Liver (tissue), 9 donors: ENCODE data around the gene POLA1. TPM values are rescaled to one million over a fixed set of nuclear protein-coding genes. Genes with fewer than 3 reads are reported as not detected.
A peak's percentile ranks its signal among the peaks of the same experiment; 100 is the strongest.

Experiments
- DNase-seq: peaks from one replicate; pipeline ENCODE4 v3.0.0-alpha.2; 2017; ENCODE audit warnings: low spot score
- H3K27ac ChIP-seq, 2 donors: one replicate each; pipeline ENCODE4 v1.7.0; 2013; ENCODE audit warnings: inconsistent platforms in 2 of 2, low read length in 2 of 2, control low read depth in 1 of 2, low read depth in 1 of 2, mild to moderate bottlenecking in 1 of 2
- H3K27me3 ChIP-seq, 4 donors: one replicate each; pipeline versions ENCODE4 v1.6.1 to v1.7.0; 2013; ENCODE audit warnings: low read length in 3 of 4, inconsistent platforms in 1 of 4, mild to moderate bottlenecking in 1 of 4, moderate library complexity in 1 of 4; ENCODE audit not compliant: control insufficient read depth in 4 of 4, insufficient read depth in 4 of 4
- H3K36me3 ChIP-seq, 4 donors: one replicate each; pipeline versions ENCODE4 v1.6.1 to v1.7.0; 2013; ENCODE audit warnings: low read length in 3 of 4, mild to moderate bottlenecking in 3 of 4, low read depth in 1 of 4, moderate library complexity in 1 of 4; ENCODE audit not compliant: control insufficient read depth in 4 of 4, insufficient read depth in 3 of 4
- H3K4me1 ChIP-seq, 4 donors: one replicate each; pipeline versions ENCODE4 v1.6.1 to v1.7.0; 2013; ENCODE audit warnings: low read length in 3 of 4, mild to moderate bottlenecking in 3 of 4, moderate library complexity in 1 of 4; ENCODE audit not compliant: control insufficient read depth in 4 of 4, insufficient read depth in 4 of 4
- H3K4me3 ChIP-seq, 3 donors: one replicate each; pipeline versions ENCODE4 v1.6.1 to v1.7.0; 2013; ENCODE audit warnings: low read length in 3 of 3, control low read depth in 1 of 3, low read depth in 1 of 3, mild to moderate bottlenecking in 1 of 3
- H3K9ac ChIP-seq, 2 donors: one replicate each; pipeline ENCODE4 v1.7.0; 2013; ENCODE audit warnings: low read length in 2 of 2, mild to moderate bottlenecking in 2 of 2, moderate library complexity in 2 of 2, control low read depth in 1 of 2, low read depth in 1 of 2
- H3K9me3 ChIP-seq, 4 donors: one replicate each; pipeline versions ENCODE4 v1.6.1 to v1.7.0; 2013; ENCODE audit warnings: low read length in 3 of 4; ENCODE audit not compliant: control insufficient read depth in 4 of 4
- ATF3 ChIP-seq: IDR thresholded peaks from 2 replicates; pipeline ENCODE4 v1.6.1; 2016; ENCODE audit warnings: antibody characterized with exemption
- EGR1 ChIP-seq, 2 donors: IDR thresholded peaks; 2 replicates each; pipeline ENCODE4 v1.6.1; 2016 to 2018; ENCODE audit warnings: antibody characterized with exemption in 2 of 2, low read depth in 2 of 2
- FOXA1 ChIP-seq: IDR thresholded peaks from 2 replicates; pipeline ENCODE4 v1.6.1; 2016; ENCODE audit warnings: antibody characterized with exemption
- FOXA2 ChIP-seq: IDR thresholded peaks from 2 replicates; pipeline ENCODE4 v1.6.1; 2016; ENCODE audit warnings: antibody characterized with exemption
- GABPA ChIP-seq, 2 donors: IDR thresholded peaks in 1 of 2; conservative IDR thresholded peaks in 1 of 2; 2 replicates each; pipeline ENCODE4 v1.6.1; 2016; ENCODE audit warnings: antibody characterized with exemption in 2 of 2, mild to moderate bottlenecking in 1 of 2, moderate library complexity in 1 of 2
- HNF4A ChIP-seq, 2 donors: conservative IDR thresholded peaks; 2 replicates each; pipeline ENCODE4 v1.6.1; 2016; ENCODE audit warnings: antibody characterized with exemption in 2 of 2, mild to moderate bottlenecking in 2 of 2
- HNF4G ChIP-seq: IDR thresholded peaks from 2 replicates; pipeline ENCODE4 v1.6.1; 2016; ENCODE audit warnings: antibody characterized with exemption
- JUND ChIP-seq, 2 donors: IDR thresholded peaks; 2 replicates each; pipeline ENCODE4 v1.6.1; 2016; ENCODE audit warnings: antibody characterized with exemption in 2 of 2
- NR2F2 ChIP-seq: IDR thresholded peaks from 2 replicates; pipeline ENCODE4 v1.6.1; 2016; ENCODE audit warnings: antibody characterized with exemption
- RAD21 ChIP-seq, 2 donors: IDR thresholded peaks; 2 replicates each; pipeline ENCODE4 v1.6.1; 2016; ENCODE audit warnings: antibody characterized with exemption in 2 of 2, mild to moderate bottlenecking in 2 of 2
- RXRA ChIP-seq, 2 donors: IDR thresholded peaks; 2 replicates each; pipeline ENCODE4 v1.6.1; 2017 to 2018; ENCODE audit warnings: antibody characterized with exemption in 2 of 2, mild to moderate bottlenecking in 1 of 2
- SP1 ChIP-seq: IDR thresholded peaks from 2 replicates; pipeline ENCODE4 v1.6.1; 2018; ENCODE audit warnings: antibody characterized with exemption, mild to moderate bottlenecking
- TAF1 ChIP-seq: conservative IDR thresholded peaks from 2 replicates; pipeline ENCODE4 v1.6.1; 2016; ENCODE audit warnings: antibody characterized with exemption, mild to moderate bottlenecking
- YY1 ChIP-seq: IDR thresholded peaks from 2 replicates; pipeline ENCODE4 v1.6.1; 2016; ENCODE audit warnings: antibody characterized with exemption, mild to moderate bottlenecking
- ZBTB33 ChIP-seq: IDR thresholded peaks from 2 replicates; pipeline ENCODE4 v1.6.1; 2016; ENCODE audit warnings: antibody characterized with exemption
- WGBS: extraction: QIAGEN DNeasy Blood & Tissue Kit; methylation state at CpG from one replicate; pipeline ENCODE4 v1.1.7; 2013; 5-methylcytosine and 5-hydroxymethylcytosine counted together
- polyA plus RNA-seq, 2 donors: library from polyadenylated mRNA; stranded (reverse) in 1 of 2; unstranded in 1 of 2; fragments of 200-250 nt in 1 of 2; fragments of >200 nt in 1 of 2; fragmentation: Nextera tagmentation in 1 of 2; extraction: Ambion mirVana in 1 of 2; gene quantifications; one replicate each; pipeline versions ENCODE4 v1.2.1 to v1.2.3, GENCODE V29; 2013 to 2015
- total RNA-seq, 2 donors: library from RNA; depleted of rRNA; stranded (reverse); fragments of >200 nt; gene quantifications; one replicate each; pipeline ENCODE4 v1.2.3, GENCODE V29; 2014
- TF ChIP-seq, protein P1 (sequence below): IDR thresholded peaks from 2 replicates; pipeline ENCODE4 v1.6.1; 2016; ENCODE audit warnings: antibody characterized with exemption, mild to moderate bottlenecking
- TF ChIP-seq, protein P2 (sequence below): IDR thresholded peaks from 2 replicates; pipeline ENCODE4 v1.6.1; 2016; ENCODE audit warnings: antibody characterized with exemption
- TF ChIP-seq, protein P3 (sequence below): fragments of 150-350 bp; IDR thresholded peaks from 2 replicates; pipeline ENCODE4 v1.5.1; 2017; ENCODE audit warnings: improper control_type of control experiment, low read depth, low read length; ENCODE audit not compliant: missing input control
- donor health status: healthy.
- donor health status: healthy.
- donor health status: healthy.
- donor health status: healthy.
- donor health status: healthy.

Gene POLA1
- total and polyA plus RNA-seq, 4 donors = 0.93 to 12.7 (median 4.3) TPM

DNA sequence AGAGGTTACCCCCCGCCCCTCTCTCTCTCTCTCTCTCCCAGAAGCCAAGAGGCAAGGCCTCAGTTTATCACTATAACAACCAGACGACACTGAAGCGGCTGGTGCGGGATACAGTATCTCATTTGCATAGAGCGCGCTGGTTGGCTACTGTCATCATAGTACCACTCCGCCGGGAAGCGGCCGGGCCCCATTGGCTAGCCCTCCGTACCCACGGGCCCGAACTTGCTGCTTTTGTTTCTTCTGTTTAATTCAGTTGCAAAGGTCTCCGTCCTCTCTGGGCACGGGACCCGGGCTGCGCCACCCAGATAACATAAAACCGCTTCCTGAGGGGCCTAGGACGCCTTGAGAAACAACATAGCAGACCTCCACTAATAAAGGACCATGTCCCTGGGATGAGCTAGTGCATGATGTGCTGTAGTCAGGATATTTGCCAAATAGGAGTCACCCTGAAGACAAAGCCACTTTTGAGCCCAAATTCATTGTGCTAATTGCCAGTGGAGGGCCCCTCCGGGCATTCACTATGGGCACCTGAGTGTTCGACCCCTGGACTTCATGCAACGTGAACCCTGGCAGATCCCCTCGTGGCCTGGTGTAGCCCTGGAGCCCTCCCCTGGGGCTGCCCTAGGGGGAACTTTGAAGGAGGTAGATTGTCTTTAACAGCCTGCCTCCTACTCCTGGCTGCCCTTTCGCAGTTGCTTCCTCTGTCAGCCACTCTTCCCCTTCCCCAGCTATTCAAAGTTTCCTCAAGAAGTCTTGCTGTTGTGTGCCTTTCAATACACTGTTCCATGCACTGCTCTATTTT is 46.3 kb upstream of the POLA1 start, which contains the start of gene PCYT1B:
Gene PCYT1B, minus strand, starts transcription at position 91 of the 802 bp plus-strand sequence. CDS start 242 bp downstream, outside the sequence.
- Histone ChIP-seq H3K36me3 (no peaks in the 10 kb centered on the region), H3K9ac (no peak within 1 kb of the TSS), H3K27ac (no peak within 1 kb of the TSS), H3K4me1 (peaks cover 0 to 4% (median 2%) of the 10 kb centered on the region in 4 donors), H3K27me3 (peaks cover 0 to 7% (median 1%) of the 10 kb centered on the region in 4 donors), H3K4me3 (no peak within 1 kb of the TSS), H3K9me3 (no peaks in the 10 kb centered on the region)
- no peak for TF ChIP-seq FOXA1
- TF ChIP-seq GABPA (IDR thresholded peaks at IDR 0.05 in 1 of 2, conservative IDR thresholded peaks at IDR 0.05 in 1 of 2) = no peak
- TF ChIP-seq TAF1 = no peak
- TF ChIP-seq, protein P1, sequence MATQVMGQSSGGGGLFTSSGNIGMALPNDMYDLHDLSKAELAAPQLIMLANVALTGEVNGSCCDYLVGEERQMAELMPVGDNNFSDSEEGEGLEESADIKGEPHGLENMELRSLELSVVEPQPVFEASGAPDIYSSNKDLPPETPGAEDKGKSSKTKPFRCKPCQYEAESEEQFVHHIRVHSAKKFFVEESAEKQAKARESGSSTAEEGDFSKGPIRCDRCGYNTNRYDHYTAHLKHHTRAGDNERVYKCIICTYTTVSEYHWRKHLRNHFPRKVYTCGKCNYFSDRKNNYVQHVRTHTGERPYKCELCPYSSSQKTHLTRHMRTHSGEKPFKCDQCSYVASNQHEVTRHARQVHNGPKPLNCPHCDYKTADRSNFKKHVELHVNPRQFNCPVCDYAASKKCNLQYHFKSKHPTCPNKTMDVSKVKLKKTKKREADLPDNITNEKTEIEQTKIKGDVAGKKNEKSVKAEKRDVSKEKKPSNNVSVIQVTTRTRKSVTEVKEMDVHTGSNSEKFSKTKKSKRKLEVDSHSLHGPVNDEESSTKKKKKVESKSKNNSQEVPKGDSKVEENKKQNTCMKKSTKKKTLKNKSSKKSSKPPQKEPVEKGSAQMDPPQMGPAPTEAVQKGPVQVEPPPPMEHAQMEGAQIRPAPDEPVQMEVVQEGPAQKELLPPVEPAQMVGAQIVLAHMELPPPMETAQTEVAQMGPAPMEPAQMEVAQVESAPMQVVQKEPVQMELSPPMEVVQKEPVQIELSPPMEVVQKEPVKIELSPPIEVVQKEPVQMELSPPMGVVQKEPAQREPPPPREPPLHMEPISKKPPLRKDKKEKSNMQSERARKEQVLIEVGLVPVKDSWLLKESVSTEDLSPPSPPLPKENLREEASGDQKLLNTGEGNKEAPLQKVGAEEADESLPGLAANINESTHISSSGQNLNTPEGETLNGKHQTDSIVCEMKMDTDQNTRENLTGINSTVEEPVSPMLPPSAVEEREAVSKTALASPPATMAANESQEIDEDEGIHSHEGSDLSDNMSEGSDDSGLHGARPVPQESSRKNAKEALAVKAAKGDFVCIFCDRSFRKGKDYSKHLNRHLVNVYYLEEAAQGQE = no peak
- TF ChIP-seq YY1 = no peak
- no peak for TF ChIP-seq SP1
- TF ChIP-seq ZBTB33 = no peak
- TF ChIP-seq, protein P2, sequence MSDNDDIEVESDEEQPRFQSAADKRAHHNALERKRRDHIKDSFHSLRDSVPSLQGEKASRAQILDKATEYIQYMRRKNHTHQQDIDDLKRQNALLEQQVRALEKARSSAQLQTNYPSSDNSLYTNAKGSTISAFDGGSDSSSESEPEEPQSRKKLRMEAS = no peak
- TF ChIP-seq HNF4G = no peak
- no peak for TF ChIP-seq JUND (IDR thresholded peaks at IDR 0.05)
- TF ChIP-seq FOXA2 = no peak
- TF ChIP-seq RXRA (IDR thresholded peaks at IDR 0.05) = no peak
- no peak for TF ChIP-seq HNF4A (conservative IDR thresholded peaks at IDR 0.05)
- TF ChIP-seq ATF3 = no peak
- no peak for TF ChIP-seq RAD21 (IDR thresholded peaks at IDR 0.05)
- TF ChIP-seq NR2F2 = no peak
- no peak for TF ChIP-seq EGR1 (IDR thresholded peaks at IDR 0.05; ENCODE audit: low read depth in 2 of 2)
- TF ChIP-seq, protein P3, sequence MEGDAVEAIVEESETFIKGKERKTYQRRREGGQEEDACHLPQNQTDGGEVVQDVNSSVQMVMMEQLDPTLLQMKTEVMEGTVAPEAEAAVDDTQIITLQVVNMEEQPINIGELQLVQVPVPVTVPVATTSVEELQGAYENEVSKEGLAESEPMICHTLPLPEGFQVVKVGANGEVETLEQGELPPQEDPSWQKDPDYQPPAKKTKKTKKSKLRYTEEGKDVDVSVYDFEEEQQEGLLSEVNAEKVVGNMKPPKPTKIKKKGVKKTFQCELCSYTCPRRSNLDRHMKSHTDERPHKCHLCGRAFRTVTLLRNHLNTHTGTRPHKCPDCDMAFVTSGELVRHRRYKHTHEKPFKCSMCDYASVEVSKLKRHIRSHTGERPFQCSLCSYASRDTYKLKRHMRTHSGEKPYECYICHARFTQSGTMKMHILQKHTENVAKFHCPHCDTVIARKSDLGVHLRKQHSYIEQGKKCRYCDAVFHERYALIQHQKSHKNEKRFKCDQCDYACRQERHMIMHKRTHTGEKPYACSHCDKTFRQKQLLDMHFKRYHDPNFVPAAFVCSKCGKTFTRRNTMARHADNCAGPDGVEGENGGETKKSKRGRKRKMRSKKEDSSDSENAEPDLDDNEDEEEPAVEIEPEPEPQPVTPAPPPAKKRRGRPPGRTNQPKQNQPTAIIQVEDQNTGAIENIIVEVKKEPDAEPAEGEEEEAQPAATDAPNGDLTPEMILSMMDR = no peak
- peak; percentile 59 for DNase-seq
- WGBS = 11% methylated on average over 24 of the region's 24 CpGs
